GM21528 (cell line): ENCODE data around the gene LRRC1.

ENCODE experiments used
- ATAC-seq: cut with Tn5 transposase; IDR thresholded peaks from one replicate; pipeline ENCODE4 v1.9.1; 2021; ENCODE audit warnings: mild to moderate bottlenecking, moderate library complexity; ENCODE audit not compliant: unreplicated experiment, low FRiP score

The LRRC1 gene

DNA sequence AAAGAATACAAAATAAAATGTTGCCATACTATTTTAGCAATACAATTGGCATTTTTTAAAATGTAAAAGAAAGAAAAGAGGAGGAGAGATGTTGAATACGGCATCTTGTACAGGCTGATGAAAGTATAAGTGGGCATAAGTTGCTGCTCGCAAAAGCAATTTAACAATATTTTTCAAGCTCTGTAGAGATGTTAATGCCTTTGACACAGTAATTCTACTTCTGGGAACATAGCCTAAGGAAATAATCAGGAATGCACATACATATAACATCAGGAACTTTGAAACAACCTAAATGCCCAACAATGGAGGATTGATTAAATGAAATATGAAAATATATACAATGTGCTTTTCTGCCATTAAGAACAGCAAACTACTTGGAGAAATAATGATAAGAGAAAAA lies 80.2 kb downstream of the LRRC1 start:
- no peak for ATAC-seq

DNA sequence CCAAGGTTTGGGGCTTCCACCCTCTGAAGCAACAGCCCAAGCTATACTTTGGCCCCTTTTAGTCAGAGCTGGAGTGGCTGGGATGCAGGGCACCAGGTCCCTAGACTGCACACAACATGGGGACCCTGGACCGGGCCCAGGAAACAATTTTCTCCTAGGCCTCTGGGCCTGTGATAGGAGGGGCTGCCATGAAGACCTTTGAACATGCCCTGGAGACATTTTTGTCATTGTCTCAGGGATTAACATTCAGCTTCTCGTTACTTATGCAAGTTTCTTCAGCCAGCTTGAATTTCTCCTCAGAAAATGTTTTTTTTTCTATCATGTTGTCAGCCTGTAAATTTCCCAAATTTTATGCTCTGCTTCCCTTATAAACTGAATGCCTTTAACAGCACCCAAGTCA lies 82.3 kb downstream of the LRRC1 start:
- no peak for ATAC-seq

- ATAC-seq = no peak
Observed at GRCh38 chr6:53878808-53879207, 84.0 kb downstream of the LRRC1 start.

DNA sequence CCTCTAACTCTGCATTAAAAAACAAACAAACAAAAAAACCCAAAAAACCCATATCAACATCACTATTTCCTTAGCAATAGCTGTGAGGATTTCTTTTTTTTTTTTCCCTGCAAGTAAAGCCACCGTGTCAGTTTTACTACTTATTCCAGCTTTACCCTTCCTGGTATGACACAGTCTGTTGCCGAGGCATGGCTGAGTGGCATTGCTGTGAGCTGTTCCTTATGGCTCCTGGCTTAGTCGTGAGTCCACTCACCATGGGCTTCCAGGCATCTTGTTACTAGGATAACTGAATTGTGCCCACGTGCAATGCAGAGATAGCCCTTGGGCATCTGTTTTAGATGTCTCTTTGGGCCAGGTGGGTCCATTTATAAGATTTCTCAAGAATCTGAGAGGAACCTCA lies 84.8 kb downstream of the LRRC1 start:
- no peak for ATAC-seq

GRCh38 chr6:53887316-53887715 lies 92.5 kb downstream of the LRRC1 start:
- no peak for ATAC-seq

GRCh38 chr6:53888931-53889330 lies 94.1 kb downstream of the LRRC1 start:
- ATAC-seq = no peak

DNA sequence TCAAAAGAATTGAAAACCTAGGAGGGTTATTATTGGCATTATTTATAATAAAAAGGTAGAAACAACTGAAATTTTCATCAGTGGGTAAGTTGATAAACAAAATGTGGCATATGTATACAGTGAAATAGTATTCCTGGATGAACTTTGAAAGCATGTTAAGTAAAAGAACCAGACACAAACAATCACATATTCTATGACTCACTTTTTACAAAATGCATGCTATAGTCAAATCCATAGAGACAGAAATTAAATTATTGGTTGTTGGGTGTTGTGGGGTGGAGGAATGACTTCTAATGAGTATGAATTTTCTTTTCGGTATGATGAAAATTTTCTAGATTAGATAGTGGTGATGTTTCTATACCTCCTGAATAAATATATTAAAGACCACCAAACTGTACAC lies 94.6 kb downstream of the LRRC1 start:
- no peak for ATAC-seq

- ATAC-seq = peak; percentile 61
Observed at GRCh38 chr6:53892707-53893106, 97.9 kb downstream of the LRRC1 start.

- no peak for ATAC-seq
Observed at GRCh38 chr6:53894091-53894490, 99.3 kb downstream of the LRRC1 start.

GRCh38 chr6:53896196-53896595 lies 101.4 kb downstream of the LRRC1 start:
- ATAC-seq = no peak

- no peak for ATAC-seq
Observed at GRCh38 chr6:53898026-53898795, 103.4 kb downstream of the LRRC1 start.

GRCh38 chr6:53899512-53899911 lies 104.7 kb downstream of the LRRC1 start:
- no peak for ATAC-seq

- ATAC-seq = no peak
Observed at GRCh38 chr6:53903357-53903756, 108.6 kb downstream of the LRRC1 start.

DNA sequence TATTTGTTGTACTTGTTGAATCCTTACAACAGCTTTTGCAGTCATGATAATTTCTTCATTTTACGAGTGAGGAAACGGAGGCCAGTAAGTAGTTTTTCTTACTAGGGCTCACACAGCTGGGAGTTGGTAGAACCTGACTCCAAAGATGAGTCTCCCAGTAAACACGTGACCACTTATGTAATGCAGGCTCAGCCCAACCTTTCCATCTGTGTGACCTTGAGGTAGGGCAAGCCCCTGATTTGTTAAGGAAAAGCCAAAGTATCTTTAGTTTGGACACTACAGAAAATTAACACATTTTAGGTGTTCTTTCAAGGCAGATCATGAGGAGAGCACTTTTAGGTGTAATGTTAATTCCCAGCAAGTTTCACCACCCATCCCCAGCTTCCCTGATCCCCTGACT lies 111.3 kb downstream of the LRRC1 start:
- ATAC-seq = no peak

DNA sequence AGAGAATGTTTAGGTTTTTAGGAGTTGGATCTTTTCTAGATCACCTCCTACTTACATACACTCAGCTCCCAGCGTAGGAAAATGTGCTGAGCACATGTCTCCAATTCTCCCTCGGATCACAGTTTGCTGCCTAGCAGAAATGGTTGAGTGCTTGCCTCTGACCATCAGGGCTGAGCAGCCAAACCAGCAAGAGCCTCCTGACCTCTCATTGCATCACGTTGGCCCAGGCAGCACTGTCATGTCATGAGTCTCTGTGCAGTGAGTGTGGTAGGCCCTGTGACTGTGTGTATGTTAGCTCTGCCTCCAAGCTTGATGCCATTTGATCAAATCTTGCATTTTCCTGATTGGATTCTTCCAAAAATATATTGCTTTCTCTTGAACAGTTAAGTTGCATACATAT lies 112.0 kb downstream of the LRRC1 start:
- ATAC-seq = no peak

DNA sequence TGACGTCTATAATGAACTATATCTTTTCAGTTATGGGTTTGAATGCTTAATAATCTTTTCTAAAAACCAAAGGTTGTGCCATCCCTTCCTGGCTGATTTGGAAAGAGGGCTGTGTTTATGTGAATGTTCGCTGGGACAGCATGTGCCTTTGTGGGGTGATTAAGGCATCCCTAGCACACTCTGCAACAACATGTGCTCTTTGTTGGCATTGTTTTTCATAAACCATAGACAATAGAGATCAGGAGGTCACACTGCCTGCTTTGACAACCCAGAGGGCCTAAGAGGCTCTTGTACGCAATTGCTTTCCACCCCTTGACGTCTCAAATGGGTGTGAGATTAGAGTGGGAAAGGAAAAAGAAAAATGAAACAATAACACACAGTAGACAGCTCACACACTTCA lies 116.0 kb downstream of the LRRC1 start:
- ATAC-seq = no peak

DNA sequence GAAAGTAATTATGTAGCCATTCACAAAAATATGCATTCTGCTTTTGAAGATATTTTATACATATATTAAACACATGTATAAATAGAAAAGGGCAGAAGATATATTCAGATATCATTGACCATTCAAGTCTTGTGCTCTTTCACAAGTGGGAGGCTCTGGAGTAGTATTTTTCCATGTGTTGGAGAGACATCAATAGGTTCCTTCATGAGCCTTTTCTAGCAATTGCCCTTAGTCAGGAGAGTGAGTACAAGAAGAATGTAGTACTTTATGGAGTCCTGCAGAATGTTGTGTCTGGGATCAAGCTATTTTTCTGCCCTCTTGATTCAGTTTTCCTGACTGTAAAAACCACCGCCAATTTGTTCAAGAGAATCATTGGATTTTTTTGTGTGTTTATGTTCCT lies 117.9 kb downstream of the LRRC1 start:
- ATAC-seq = no peak

DNA sequence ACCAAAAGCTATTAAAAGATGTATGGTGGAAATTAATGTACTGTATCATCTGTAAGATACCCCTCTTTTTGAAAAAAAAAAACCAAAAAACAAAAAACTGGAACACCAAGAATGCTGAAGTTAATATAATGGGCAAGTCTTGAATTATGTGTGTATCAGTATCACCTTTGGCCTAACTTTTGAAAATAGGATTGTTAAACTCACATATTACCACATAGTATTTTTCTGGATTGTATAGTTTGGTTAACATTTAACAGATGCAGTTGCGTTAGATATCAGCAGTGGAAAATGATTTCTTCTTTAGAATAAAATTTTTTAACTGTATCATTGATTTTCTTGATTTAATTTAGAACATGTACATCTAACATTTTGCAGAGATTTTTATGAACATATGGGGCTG lies 118.5 kb downstream of the LRRC1 start:
- ATAC-seq = no peak

GRCh38 chr6:53915026-53915691 lies 120.4 kb downstream of the LRRC1 start:
- ATAC-seq = no peak

DNA sequence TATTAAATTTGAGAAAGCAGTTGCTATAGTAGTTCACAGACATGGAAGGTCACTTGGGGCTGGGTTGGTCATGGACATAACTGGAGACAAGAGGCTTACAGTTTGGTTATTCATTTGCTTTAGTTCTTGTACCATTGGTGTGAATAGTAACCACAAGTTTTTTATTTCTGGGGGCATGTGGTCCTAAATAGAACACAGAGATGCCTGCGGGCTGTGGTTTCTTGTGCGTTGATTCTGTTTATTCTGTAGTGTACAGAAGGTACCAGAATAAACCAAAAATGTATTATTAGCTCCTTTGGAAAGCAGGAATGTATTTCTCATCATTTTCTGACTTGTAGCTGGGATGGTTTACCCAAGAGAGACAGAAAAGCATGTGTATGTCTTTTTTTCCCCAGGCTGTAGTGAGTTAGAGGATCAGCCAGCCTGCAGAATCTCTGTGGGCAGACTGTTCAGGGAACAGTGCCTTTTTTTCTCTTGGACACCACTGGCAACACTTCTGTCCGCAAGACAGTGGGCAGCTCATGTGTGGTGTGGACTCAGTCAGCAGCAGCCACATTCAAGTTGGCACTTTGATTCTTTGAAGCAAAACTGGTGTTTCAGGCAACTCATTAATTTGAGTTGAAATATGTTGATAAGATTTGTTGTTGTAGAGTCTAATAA lies 122.1 kb downstream of the LRRC1 start:
- peak; percentile 60 for ATAC-seq

DNA sequence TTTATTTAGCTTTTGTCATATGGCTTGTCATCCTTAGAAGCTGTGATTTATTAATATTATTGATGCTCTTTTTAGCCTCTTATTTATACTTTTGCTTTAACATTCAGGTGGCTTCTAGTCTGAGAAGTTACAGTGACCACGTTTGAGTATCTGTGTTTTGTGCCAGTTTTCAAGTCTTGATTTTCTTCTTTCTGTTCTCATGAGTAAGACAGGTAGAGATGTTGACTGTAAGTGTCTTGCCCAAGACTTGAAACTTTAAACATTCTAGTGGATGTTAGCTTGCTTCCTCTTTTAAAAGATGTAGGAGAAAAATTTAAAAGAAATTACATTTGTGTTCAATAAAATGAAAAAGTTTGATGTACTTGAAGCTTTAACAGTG lies 122.6 kb downstream of the LRRC1 start:
- peak; percentile 47 for ATAC-seq
